ENCODE results near the gene AMOTL1.

Gene AMOTL1

DNA sequence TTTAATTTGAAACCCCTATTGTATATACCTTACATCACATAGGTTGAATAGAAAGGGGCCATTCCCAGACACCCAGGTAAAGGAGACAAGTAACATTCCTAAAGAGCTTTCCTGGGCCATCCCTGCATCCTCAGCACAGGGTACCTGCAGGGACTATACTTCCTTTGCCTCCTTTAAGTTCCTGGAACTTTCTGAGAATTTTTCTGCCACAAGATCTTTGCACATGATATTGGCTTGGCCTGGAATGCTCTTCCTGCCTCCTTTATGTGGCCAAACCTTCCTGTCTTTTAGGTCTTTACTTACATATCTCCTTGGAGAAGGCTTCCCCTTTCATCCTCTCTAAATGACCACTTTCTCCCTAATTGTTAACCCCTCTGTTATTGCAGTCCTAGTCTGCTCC is 7.9 kb upstream of the AMOTL1 start:
- H3K4me1 ChIP-seq (ENCODE audit: control insufficient read depth, insufficient read depth, low read length): peaks cover 11% of the 10 kb centered on the region
- peaks cover 33% of the 10 kb centered on the region for H3K27me3 ChIP-seq (ENCODE audit: control insufficient read depth, insufficient read depth, low read length)
- no peaks in the 10 kb centered on the region for H3K9me3 ChIP-seq (ENCODE audit: control insufficient read depth, insufficient read depth, low read length)
- no peak overlapping the region for H3K4me3 ChIP-seq (ENCODE audit: low read depth, low read length)
- no peaks in the 10 kb centered on the region for H3K36me3 ChIP-seq (ENCODE audit: control insufficient read depth, insufficient read depth, low read length)
- no peak overlapping the region for H3K9ac ChIP-seq (ENCODE audit: low read depth, low read length)

DNA sequence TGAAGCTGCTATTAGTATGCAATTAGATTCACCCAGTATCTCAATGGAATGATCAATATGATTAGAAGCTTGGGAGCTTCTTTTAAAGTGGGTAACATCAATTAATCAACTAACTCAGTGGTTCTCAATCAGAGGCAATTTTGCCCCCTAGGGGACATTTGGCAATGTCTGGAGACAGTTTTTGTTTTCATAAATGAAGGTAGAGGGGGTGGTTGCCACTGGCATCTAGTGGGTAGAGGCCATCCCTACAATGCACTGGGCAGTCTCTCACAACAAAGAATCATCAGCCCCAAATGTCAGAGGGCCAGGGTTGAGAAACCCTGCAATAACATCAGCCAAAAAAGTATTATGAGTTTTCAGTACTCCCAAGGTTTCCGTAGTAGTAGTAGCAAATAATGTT is 5.9 kb upstream of the AMOTL1 start:
- no peak overlapping the region for H3K4me3 ChIP-seq (ENCODE audit: low read depth, low read length)
- H3K27me3 ChIP-seq (ENCODE audit: control insufficient read depth, insufficient read depth, low read length): peaks cover 52% of the 10 kb centered on the region
- no peaks in the 10 kb centered on the region for H3K9me3 ChIP-seq (ENCODE audit: control insufficient read depth, insufficient read depth, low read length)
- peaks cover 19% of the 10 kb centered on the region for H3K4me1 ChIP-seq (ENCODE audit: control insufficient read depth, insufficient read depth, low read length)
- no peaks in the 10 kb centered on the region for H3K36me3 ChIP-seq (ENCODE audit: control insufficient read depth, insufficient read depth, low read length)
- H3K9ac ChIP-seq (ENCODE audit: low read depth, low read length): no peak overlapping the region

DNA sequence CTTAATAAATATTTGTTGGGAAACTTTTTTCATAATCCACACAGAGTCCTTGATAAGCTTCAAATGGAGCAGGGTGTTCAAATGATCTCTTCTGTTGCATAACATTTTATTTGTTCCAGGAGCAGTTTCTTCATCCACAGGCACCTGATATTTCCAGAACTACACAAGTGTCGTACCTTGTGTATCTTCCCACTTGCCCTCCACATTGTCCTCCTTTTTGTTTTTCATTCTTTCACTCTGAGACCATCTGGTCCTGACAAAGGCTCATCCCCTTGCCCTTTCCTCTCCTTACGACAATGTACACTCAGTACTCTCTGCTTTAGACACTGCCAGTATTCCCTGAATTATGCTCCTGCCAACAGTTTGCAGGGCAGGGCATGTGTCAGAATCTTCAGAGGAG is 5.2 kb upstream of the AMOTL1 start:
- H3K36me3 ChIP-seq (ENCODE audit: control insufficient read depth, insufficient read depth, low read length): no peaks in the 10 kb centered on the region
- peaks cover 59% of the 10 kb centered on the region for H3K27me3 ChIP-seq (ENCODE audit: control insufficient read depth, insufficient read depth, low read length)
- H3K9me3 ChIP-seq (ENCODE audit: control insufficient read depth, insufficient read depth, low read length): no peaks in the 10 kb centered on the region
- peaks cover 22% of the 10 kb centered on the region for H3K4me1 ChIP-seq (ENCODE audit: control insufficient read depth, insufficient read depth, low read length)
- no peak overlapping the region for H3K4me3 ChIP-seq (ENCODE audit: low read depth, low read length)
- H3K9ac ChIP-seq (ENCODE audit: low read depth, low read length): no peak overlapping the region

DNA sequence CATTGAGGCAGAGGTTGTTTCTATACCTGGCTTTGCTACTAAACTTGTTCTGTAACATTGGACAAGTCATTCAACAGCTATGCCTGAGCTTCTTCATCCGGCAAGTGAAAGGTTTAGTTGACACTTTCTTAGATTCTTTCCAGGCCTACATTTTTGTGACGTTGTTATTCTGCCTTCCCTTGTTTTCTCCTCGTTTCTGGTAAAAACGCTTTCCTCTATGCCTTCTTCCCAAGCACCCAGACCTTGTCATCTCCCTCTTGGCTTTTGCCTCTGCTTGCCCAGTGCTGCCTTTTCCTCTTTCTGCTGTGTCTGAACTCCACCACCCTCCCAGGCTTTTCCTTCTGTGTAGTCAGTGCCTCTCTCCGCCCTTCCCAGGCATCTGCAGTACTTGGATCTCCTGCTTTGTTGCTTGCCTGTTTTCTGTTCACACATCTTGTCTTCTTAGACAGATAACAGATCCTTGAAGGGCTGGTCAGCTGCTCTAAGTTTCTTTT is 1.4 kb upstream of the AMOTL1 start:
- H3K27me3 ChIP-seq (ENCODE audit: control insufficient read depth, insufficient read depth, low read length): peaks cover 73% of the 10 kb centered on the region
- H3K4me1 ChIP-seq (ENCODE audit: control insufficient read depth, insufficient read depth, low read length): peaks cover 38% of the 10 kb centered on the region
- H3K4me3 ChIP-seq (ENCODE audit: low read depth, low read length): peak overlapping the region; percentile 15
- no peaks in the 10 kb centered on the region for H3K9me3 ChIP-seq (ENCODE audit: control insufficient read depth, insufficient read depth, low read length)
- no peak overlapping the region for H3K9ac ChIP-seq (ENCODE audit: low read depth, low read length)
- H3K36me3 ChIP-seq (ENCODE audit: control insufficient read depth, insufficient read depth, low read length): no peaks in the 10 kb centered on the region

DNA sequence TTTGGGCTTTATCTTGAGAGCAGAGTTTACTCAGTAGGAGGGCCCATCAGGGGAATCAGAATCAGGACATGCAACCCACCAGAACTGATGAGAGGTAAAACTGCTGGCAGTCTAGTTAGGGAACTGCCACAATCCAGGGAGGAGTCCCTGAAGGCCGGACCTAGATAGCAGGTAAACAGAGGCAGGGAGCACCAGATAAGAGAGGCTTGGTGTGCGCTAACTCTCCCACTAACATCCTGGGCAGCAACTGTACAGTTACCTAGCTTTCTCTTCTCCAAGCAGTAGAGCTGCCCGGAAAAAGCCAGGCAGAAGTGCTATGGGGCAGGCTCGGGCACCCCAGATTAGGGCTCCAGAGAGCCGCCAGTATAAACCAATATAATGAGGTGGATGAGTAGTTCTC is 865 bp upstream of the AMOTL1 start:
- peak overlapping the region; percentile 88 for H3K4me3 ChIP-seq (ENCODE audit: low read depth, low read length)
- no peak overlapping the region for H3K9ac ChIP-seq (ENCODE audit: low read depth, low read length)
- peaks cover 70% of the 10 kb centered on the region for H3K27me3 ChIP-seq (ENCODE audit: control insufficient read depth, insufficient read depth, low read length)
- no peaks in the 10 kb centered on the region for H3K9me3 ChIP-seq (ENCODE audit: control insufficient read depth, insufficient read depth, low read length)
- no peaks in the 10 kb centered on the region for H3K36me3 ChIP-seq (ENCODE audit: control insufficient read depth, insufficient read depth, low read length)
- peaks cover 38% of the 10 kb centered on the region for H3K4me1 ChIP-seq (ENCODE audit: control insufficient read depth, insufficient read depth, low read length)

DNA sequence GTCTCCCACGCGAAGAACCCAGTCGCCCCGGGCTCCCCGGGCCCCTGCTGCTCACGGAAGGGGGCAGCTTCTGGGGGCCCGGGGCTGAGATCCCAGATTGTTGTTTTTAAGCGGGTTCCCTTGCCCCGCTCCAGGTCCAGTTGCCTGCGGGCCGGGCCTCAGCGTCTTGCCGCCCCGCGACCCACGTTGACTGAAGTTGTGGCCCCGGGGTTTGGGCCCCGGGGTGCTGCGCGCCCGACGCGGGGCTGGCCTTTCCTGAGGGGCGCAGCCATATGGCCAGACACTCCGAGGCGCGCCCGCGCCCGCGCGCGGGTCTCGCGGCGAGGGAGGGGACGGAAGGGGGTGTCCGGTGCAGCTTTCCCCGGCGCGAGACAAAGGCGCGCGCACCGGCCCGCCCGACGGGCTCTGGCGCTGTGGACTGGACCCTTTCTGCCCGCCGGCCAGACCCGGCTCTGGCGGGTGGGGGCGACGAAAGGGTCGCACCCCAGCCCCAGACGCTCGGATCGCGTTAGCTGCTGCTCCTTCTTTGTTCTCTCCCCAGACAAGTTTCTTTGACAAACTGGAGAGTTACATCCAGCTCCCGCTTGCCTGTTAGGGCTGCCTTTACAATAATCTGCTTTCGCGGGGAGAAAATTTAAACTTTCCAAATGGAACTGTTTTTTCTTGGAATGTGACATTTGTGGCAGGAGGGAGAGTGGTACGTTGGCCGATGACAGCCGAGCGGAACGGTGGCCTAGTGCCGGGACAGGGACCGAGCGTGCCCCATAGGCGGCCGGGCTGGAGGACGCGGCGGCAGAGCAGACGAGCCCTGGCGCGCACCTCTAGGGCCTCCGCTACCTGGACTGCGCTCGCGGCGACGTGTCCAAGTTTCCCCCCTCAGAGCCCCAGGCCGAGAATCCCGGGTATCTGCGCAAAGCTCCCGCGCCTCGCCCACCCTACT is 716 bp downstream of the AMOTL1 start:
- H3K9me3 ChIP-seq (ENCODE audit: control insufficient read depth, insufficient read depth, low read length): no peaks in the 10 kb centered on the region
- H3K36me3 ChIP-seq (ENCODE audit: control insufficient read depth, insufficient read depth, low read length): no peaks in the 10 kb centered on the region
- peaks cover 57% of the 10 kb centered on the region for H3K27me3 ChIP-seq (ENCODE audit: control insufficient read depth, insufficient read depth, low read length)
- peak overlapping the region; percentile 78 for H3K9ac ChIP-seq (ENCODE audit: low read depth, low read length)
- H3K4me1 ChIP-seq (ENCODE audit: control insufficient read depth, insufficient read depth, low read length): peaks cover 37% of the 10 kb centered on the region
- peak overlapping the region; percentile 88 for H3K4me3 ChIP-seq (ENCODE audit: low read depth, low read length)

DNA sequence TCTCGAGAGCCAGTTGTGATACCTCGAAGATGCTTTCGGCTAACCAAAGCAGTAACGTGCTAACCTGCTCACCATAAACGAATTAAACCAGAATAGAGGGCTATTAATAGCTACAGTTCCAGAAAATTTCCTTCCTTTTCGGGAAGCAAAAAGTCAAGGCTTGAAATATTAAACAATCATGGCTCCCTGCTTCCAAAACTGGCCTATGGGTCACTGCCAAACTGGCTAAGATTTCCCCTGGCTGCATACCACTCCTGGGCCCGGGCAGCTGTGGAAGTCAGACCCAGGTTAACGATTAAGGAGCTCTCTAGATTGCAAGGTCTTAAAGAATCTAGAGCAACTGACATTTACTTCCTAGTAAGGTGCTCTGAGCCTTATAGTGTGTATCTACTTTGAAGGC is 1.7 kb downstream of the AMOTL1 start:
- no peak overlapping the region for H3K9ac ChIP-seq (ENCODE audit: low read depth, low read length)
- H3K27me3 ChIP-seq (ENCODE audit: control insufficient read depth, insufficient read depth, low read length): peaks cover 52% of the 10 kb centered on the region
- peaks cover 31% of the 10 kb centered on the region for H3K4me1 ChIP-seq (ENCODE audit: control insufficient read depth, insufficient read depth, low read length)
- no peaks in the 10 kb centered on the region for H3K9me3 ChIP-seq (ENCODE audit: control insufficient read depth, insufficient read depth, low read length)
- peak overlapping the region; percentile 88 for H3K4me3 ChIP-seq (ENCODE audit: low read depth, low read length)
- no peaks in the 10 kb centered on the region for H3K36me3 ChIP-seq (ENCODE audit: control insufficient read depth, insufficient read depth, low read length)

DNA sequence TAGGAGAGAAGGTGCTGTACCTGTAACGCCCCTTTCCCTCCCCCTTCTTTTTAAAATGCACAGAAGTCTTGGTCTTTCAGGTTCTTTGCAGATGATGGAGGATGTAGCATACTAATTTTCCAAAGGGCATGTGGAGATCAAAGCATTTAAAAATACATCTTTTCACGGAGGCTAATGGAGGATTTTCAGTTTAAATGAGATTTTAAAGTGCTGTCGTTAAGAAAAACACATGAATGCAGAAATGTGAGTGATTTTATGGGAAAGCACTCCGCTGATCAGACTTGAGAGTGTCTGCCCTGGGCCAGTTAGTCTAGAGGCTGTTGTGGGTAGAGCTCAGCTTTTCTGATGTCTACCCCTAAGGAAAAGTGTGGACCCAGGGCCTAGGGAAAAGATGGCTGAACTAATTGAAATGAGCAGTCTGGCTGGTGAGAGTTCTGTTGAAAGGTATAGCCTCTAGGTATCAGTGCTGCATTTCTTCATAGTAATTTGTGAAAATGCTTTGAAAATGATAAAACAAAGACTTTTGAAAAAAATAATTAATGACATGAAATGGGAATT is 2.5 kb downstream of the AMOTL1 start:
- peaks cover 25% of the 10 kb centered on the region for H3K4me1 ChIP-seq (ENCODE audit: control insufficient read depth, insufficient read depth, low read length)
- no peaks in the 10 kb centered on the region for H3K9me3 ChIP-seq (ENCODE audit: control insufficient read depth, insufficient read depth, low read length)
- no peak overlapping the region for H3K9ac ChIP-seq (ENCODE audit: low read depth, low read length)
- H3K36me3 ChIP-seq (ENCODE audit: control insufficient read depth, insufficient read depth, low read length): no peaks in the 10 kb centered on the region
- peaks cover 44% of the 10 kb centered on the region for H3K27me3 ChIP-seq (ENCODE audit: control insufficient read depth, insufficient read depth, low read length)
- H3K4me3 ChIP-seq (ENCODE audit: low read depth, low read length): no peak overlapping the region

DNA sequence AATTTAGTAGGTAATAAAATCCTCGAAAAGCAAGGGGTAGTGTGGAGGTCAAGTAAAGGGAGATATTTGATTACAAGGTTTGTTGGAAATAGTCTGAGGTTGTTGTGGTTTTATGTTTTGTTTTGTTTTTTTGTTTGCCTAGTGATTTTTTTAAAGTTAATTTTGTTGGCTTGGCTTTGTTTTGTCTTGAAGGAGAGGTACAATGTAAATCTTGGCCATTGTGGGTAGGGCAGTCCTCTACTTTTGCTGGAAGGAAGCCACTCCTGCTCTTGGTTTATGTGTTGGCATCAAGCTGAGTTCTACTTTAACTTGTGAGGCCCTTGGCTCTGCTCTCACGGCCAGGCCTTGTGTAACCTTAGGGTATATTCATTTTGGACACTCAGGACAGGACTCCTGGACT is 3.2 kb downstream of the AMOTL1 start:
- peak overlapping the region; percentile 5 for H3K4me3 ChIP-seq (ENCODE audit: low read depth, low read length)
- no peaks in the 10 kb centered on the region for H3K9me3 ChIP-seq (ENCODE audit: control insufficient read depth, insufficient read depth, low read length)

DNA sequence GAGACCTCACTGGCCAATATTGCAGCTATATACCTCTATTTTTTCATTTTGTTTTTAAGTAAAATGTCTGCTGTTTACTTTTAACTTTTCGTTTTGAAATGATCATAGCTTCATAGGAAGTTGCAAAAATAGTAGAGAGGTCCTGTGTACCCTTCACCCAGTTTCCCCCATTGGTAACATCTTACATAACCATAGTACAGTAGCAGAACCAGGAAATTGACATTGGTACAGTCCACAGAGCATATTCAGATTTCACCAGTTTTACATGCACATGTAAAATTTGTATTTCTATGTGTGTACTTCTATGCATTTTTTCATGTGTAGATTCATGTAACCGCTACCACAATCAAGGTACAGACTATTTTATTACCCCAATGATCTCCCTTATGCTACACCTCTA is 3.8 kb downstream of the AMOTL1 start:
- H3K27me3 ChIP-seq (ENCODE audit: control insufficient read depth, insufficient read depth, low read length): peaks cover 31% of the 10 kb centered on the region
- peaks cover 19% of the 10 kb centered on the region for H3K4me1 ChIP-seq (ENCODE audit: control insufficient read depth, insufficient read depth, low read length)
- no peak overlapping the region for H3K4me3 ChIP-seq (ENCODE audit: low read depth, low read length)
- H3K9me3 ChIP-seq (ENCODE audit: control insufficient read depth, insufficient read depth, low read length): no peaks in the 10 kb centered on the region
- H3K36me3 ChIP-seq (ENCODE audit: control insufficient read depth, insufficient read depth, low read length): no peaks in the 10 kb centered on the region
- H3K9ac ChIP-seq (ENCODE audit: low read depth, low read length): no peak overlapping the region

More for the DNA sequence above, 3.2 kb downstream of the AMOTL1 start:
- peaks cover 36% of the 10 kb centered on the region for H3K27me3 ChIP-seq (ENCODE audit: control insufficient read depth, insufficient read depth, low read length)
- no peaks in the 10 kb centered on the region for H3K36me3 ChIP-seq (ENCODE audit: control insufficient read depth, insufficient read depth, low read length)
- no peak overlapping the region for H3K9ac ChIP-seq (ENCODE audit: low read depth, low read length)
- peaks cover 21% of the 10 kb centered on the region for H3K4me1 ChIP-seq (ENCODE audit: control insufficient read depth, insufficient read depth, low read length)

DNA sequence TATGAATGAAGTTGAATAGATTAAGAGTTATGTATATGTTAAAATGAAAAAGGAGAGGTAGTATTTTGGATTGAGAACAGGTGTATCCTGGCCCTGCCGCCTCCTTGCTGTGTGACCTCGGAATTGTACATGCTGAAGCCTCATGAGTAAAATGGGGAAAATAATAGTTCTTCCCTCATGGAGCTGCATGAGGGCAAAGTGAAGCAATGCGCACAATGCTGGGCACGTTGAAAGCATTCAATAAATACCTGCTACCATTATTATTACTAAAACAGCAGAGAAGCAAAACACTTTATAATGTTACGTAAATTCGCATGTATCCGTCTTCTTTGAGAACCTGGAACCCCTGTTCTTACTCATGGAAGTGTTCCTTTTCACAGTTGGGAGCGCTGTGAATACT is 5.7 kb downstream of the AMOTL1 start:
- Histone ChIP-seq H3K4me1 (ENCODE audit: control insufficient read depth, insufficient read depth, low read length) (peaks cover 16% of the 10 kb centered on the region), H3K27me3 (ENCODE audit: control insufficient read depth, insufficient read depth, low read length) (peaks cover 20% of the 10 kb centered on the region), H3K4me3 (ENCODE audit: low read depth, low read length) (no peak overlapping the region), H3K9ac (ENCODE audit: low read depth, low read length) (no peak overlapping the region), H3K9me3 (ENCODE audit: control insufficient read depth, insufficient read depth, low read length) (no peaks in the 10 kb centered on the region), H3K36me3 (ENCODE audit: control insufficient read depth, insufficient read depth, low read length) (no peaks in the 10 kb centered on the region)

DNA sequence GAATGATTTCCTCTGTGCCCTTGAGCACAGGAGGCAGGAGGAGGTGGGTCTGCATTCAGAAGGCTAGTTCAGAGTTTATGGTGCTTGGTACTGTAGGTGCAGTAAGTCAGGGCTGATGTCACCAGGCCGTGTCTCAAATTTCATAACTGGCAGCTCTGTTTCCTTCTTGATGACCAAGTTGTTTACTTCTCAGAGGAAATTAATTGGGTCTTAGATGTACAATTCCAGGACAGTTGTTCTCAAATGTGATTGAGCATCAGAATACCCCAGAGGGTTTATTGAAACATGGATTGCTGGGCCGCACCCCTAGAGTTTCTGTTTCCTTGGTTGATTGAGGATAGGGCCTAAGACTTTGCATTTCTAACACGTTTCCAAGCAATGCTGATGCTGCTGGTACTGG is 6.2 kb downstream of the AMOTL1 start:
- Histone ChIP-seq H3K27me3 (ENCODE audit: control insufficient read depth, insufficient read depth, low read length) (peaks cover 15% of the 10 kb centered on the region), H3K9me3 (ENCODE audit: control insufficient read depth, insufficient read depth, low read length) (no peaks in the 10 kb centered on the region), H3K36me3 (ENCODE audit: control insufficient read depth, insufficient read depth, low read length) (no peaks in the 10 kb centered on the region), H3K4me3 (ENCODE audit: low read depth, low read length) (no peak overlapping the region), H3K4me1 (ENCODE audit: control insufficient read depth, insufficient read depth, low read length) (peaks cover 16% of the 10 kb centered on the region), H3K9ac (ENCODE audit: low read depth, low read length) (no peak overlapping the region)
